WTC11 (cell line): ENCODE data around the gene WDR91. TPM values are rescaled to one million over a fixed set of nuclear protein-coding genes. Genes with fewer than 3 reads are reported as not detected.
A peak's percentile ranks its signal among the peaks of the same experiment; 100 is the strongest.

ENCODE experiments used
- ATAC-seq: fragments of 200-7000 bp; cut with Tn5 transposase; 2 replicates; pipeline ENCODE4 v1.10.0; 2021; ENCODE audit warnings: mild to moderate bottlenecking, moderate library complexity
- CTCF ChIA-PET: fragments of 300-600 bp; sonication (Branson Sonifier 250); formaldehyde crosslinking; loops from one replicate; lab custom pipeline; 2021; ENCODE audit warnings: antibody characterized with exemption; lab: Charles Lee
- POLR2A ChIA-PET: fragments of 350-600 bp; sonication (Branson Sonifier 250); formaldehyde crosslinking; loops from one replicate; lab custom pipeline; 2021; ENCODE audit warnings: antibody characterized with exemption; lab: Charles Lee
- DNase-seq: peaks from one replicate; pipeline ENCODE4 v3.0.0; 2021; ENCODE audit warnings: low spot score
- H3K27ac Mint-ChIP-seq: 2 replicates; pipeline ENCODE4 v1.8.0; 2021; ENCODE audit warnings: mixed read lengths
- H3K27me3 Mint-ChIP-seq: 2 replicates; pipeline ENCODE4 v1.8.0; 2021; ENCODE audit warnings: low read depth, mild to moderate bottlenecking, moderate library complexity, mixed read lengths
- H3K36me3 Mint-ChIP-seq: 2 replicates; pipeline ENCODE4 v1.8.0; 2021; ENCODE audit warnings: mixed read lengths
- H3K4me1 Mint-ChIP-seq: 2 replicates; pipeline ENCODE4 v1.8.0; 2022; ENCODE audit warnings: mixed read lengths
- H3K4me3 Mint-ChIP-seq: 2 replicates; pipeline ENCODE4 v1.8.0; 2021; ENCODE audit warnings: mild to moderate bottlenecking, moderate library complexity, mixed read lengths
- H3K9me3 Mint-ChIP-seq: 2 replicates; pipeline ENCODE4 v1.8.0; 2021; ENCODE audit warnings: mixed read lengths
- AR ChIP-seq: fragments of 250-450 bp; sonication (Bioruptor Pico); IDR thresholded peaks from 2 replicates; pipeline ENCODE4 v1.9.0; 2021; ENCODE audit warnings: mild to moderate bottlenecking
- ARID4B ChIP-seq: sonication (generic); formaldehyde crosslinking; IDR thresholded peaks from 2 replicates; pipeline ENCODE4 v1.8.0; 2023; ENCODE audit warnings: missing genetic modification reagents, mild to moderate bottlenecking, borderline replicate concordance
- ATF6 ChIP-seq: sonication (generic); formaldehyde crosslinking; IDR thresholded peaks from 2 replicates; pipeline ENCODE4 v1.8.1; 2023; ENCODE audit warnings: mild to moderate bottlenecking, missing genetic modification reagents
- CREB1 ChIP-seq: sonication (generic); formaldehyde crosslinking; IDR thresholded peaks from 2 replicates; pipeline ENCODE4 v1.8.0; 2023; ENCODE audit warnings: mild to moderate bottlenecking, missing genetic modification reagents
- CREM ChIP-seq: sonication (generic); formaldehyde crosslinking; IDR thresholded peaks from 2 replicates; pipeline ENCODE4 v1.8.1; 2022; ENCODE audit warnings: mild to moderate bottlenecking, missing genetic modification reagents, moderate library complexity
- ELF4 ChIP-seq: sonication (generic); formaldehyde crosslinking; IDR thresholded peaks from 2 replicates; pipeline ENCODE4 v1.8.1; 2022; ENCODE audit warnings: low read depth, mild to moderate bottlenecking, moderate library complexity, missing genetic modification reagents
- EMX1 ChIP-seq: fragments of 250-450 bp; sonication (Bioruptor Pico); IDR thresholded peaks from 2 replicates; pipeline ENCODE4 v1.8.0; 2021; ENCODE audit warnings: mild to moderate bottlenecking
- ESRRA ChIP-seq: sonication (generic); formaldehyde crosslinking; IDR thresholded peaks from 2 replicates; pipeline ENCODE4 v1.8.1; 2022; ENCODE audit warnings: mild to moderate bottlenecking, missing genetic modification reagents, borderline replicate concordance
- HMGXB4 ChIP-seq: sonication (generic); formaldehyde crosslinking; IDR thresholded peaks from 2 replicates; pipeline ENCODE4 v1.8.1; 2023; ENCODE audit warnings: mild to moderate bottlenecking, moderate library complexity, missing genetic modification reagents
- MLX ChIP-seq: sonication (generic); formaldehyde crosslinking; IDR thresholded peaks from 2 replicates; pipeline ENCODE4 v1.8.1; 2023; ENCODE audit warnings: mild to moderate bottlenecking, missing genetic modification reagents, moderate library complexity
- NFATC4 ChIP-seq: fragments of 250-450 bp; sonication (Bioruptor Pico); IDR thresholded peaks from 2 replicates; pipeline ENCODE4 v1.9.0; 2021; ENCODE audit warnings: mild to moderate bottlenecking
- NFYB ChIP-seq: sonication (generic); formaldehyde crosslinking; conservative IDR thresholded peaks from 2 replicates; pipeline ENCODE4 v1.8.0; 2022; ENCODE audit warnings: low read depth, missing genetic modification reagents
- NR2C2 ChIP-seq: sonication (generic); formaldehyde crosslinking; IDR thresholded peaks from 2 replicates; pipeline ENCODE4 v1.8.0; 2022; ENCODE audit warnings: mild to moderate bottlenecking, missing genetic modification reagents
- NR3C1 ChIP-seq: sonication (generic); formaldehyde crosslinking; conservative IDR thresholded peaks from 2 replicates; pipeline ENCODE4 v1.8.1; 2023; ENCODE audit warnings: low read depth, mild to moderate bottlenecking, missing genetic modification reagents
- PREB ChIP-seq: sonication (generic); formaldehyde crosslinking; IDR thresholded peaks from 2 replicates; pipeline ENCODE4 v1.8.1; 2022; ENCODE audit warnings: mild to moderate bottlenecking, missing genetic modification reagents, moderate library complexity, borderline replicate concordance
- SP1 ChIP-seq: sonication (generic); formaldehyde crosslinking; conservative IDR thresholded peaks from 2 replicates; pipeline ENCODE4 v1.8.1; 2022; ENCODE audit warnings: missing genetic modification reagents
- TEAD1 ChIP-seq: sonication (generic); formaldehyde crosslinking; IDR thresholded peaks from 2 replicates; pipeline ENCODE4 v1.8.0; 2022; ENCODE audit warnings: mild to moderate bottlenecking, missing genetic modification reagents
- ZNF671 ChIP-seq: fragments of 250-450 bp; sonication (Bioruptor Pico); IDR thresholded peaks from 2 replicates; pipeline ENCODE4 v1.8.0; 2021; ENCODE audit warnings: mild to moderate bottlenecking
- total RNA-seq: library from RNA; stranded (reverse); gene quantifications from 3 replicates; pipeline ENCODE4 v1.2.3, GENCODE V29; 2021
- TF ChIP-seq, protein P1 (sequence below): sonication (generic); formaldehyde crosslinking; IDR thresholded peaks from 2 replicates; pipeline ENCODE4 v1.8.1; 2022; ENCODE audit warnings: low read depth, mild to moderate bottlenecking, moderate library complexity, missing genetic modification reagents, borderline replicate concordance

WDR91 gene
- total RNA-seq, 1 experiment from 2014 or later, result 12.0 TPM

DNA sequence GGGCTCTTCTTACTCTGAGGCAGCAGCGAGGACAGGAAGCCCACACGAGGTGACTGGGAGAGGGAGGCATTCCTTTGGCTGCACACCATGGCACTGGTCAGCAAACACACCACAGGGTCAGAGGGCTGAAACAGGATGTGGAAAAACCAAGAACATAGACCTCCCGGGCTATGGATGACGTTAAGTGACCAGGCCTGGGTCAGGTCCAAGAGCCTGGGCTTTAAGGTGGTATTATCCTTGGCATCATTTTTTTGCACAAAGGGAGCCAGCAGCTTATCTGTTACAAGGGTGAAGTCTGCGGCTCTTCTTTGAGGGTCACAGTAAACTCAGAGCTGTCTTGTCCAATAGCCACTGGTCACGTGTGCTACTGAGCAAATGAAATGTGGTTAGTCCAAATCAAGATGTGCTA, 7.0 kb downstream of the WDR91 start:
- no peak for DNase-seq
- H3K9me3 Mint-ChIP-seq, result no peaks in the 10 kb centered on the region
- H3K4me3 Mint-ChIP-seq, result no peak overlapping the region
- peaks cover 20% of the 10 kb centered on the region for H3K4me1 Mint-ChIP-seq
- no peak for ATAC-seq
- POLR2A ChIA-PET, result no interaction called here
- H3K27me3 Mint-ChIP-seq, result no peaks in the 10 kb centered on the region
- H3K27ac Mint-ChIP-seq, result 0 out of 2 replicates have a peak overlapping the region, but pooled peaks have one; percentile 18
- no peak for TF ChIP-seq ZNF671
- TF ChIP-seq HMGXB4, result no peak
- TF ChIP-seq, all 79 proteins: peak for 0
- CTCF ChIA-PET, result interaction anchor here (1.1 kb wide), 1 partner anchor 34 kb away, joined by 4 read pairs; the partner anchor contains the start of gene CYREN
- peaks cover 6% of the 10 kb centered on the region; the same call in 1 of the 2 replicates for H3K36me3 Mint-ChIP-seq

DNA sequence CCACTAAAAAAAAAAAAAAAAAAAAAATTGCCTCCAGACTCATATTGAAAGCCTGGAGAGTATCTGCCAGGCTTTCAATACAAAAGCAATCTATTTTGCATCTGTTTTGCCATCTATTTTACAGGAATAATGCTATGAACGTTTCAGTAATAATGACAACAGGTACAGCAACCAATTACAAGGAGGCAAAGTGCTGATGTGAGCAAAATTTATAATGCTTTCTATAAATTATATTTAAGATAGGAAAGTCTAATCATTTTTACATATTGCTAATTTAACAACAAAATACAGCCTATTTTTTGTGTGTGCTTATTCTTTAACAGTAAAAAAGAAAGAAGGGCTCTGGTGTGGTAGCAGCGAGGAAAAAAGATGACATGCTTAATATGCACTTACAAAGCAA, 10.0 kb downstream of the WDR91 start:
- H3K27me3 Mint-ChIP-seq, result no peaks in the 10 kb centered on the region
- ATAC-seq (no peak), DNase-seq (no peak)
- CTCF ChIA-PET, result no interaction called here
- no peak overlapping the region for H3K27ac Mint-ChIP-seq
- peaks cover 13% of the 10 kb centered on the region for H3K36me3 Mint-ChIP-seq
- H3K4me3 Mint-ChIP-seq, result no peak overlapping the region
- TF ChIP-seq NR3C1 (CRISPR knock-in tag), result no peak
- TF ChIP-seq MLX, result no peak
- TF ChIP-seq NR2C2, result no peak
- TF ChIP-seq NFATC4 (CRISPR knock-in tag), result no peak
- TF ChIP-seq ELF4 (CRISPR knock-in tag), result no peak
- TF ChIP-seq PREB, result no peak
- TF ChIP-seq, protein P1, sequence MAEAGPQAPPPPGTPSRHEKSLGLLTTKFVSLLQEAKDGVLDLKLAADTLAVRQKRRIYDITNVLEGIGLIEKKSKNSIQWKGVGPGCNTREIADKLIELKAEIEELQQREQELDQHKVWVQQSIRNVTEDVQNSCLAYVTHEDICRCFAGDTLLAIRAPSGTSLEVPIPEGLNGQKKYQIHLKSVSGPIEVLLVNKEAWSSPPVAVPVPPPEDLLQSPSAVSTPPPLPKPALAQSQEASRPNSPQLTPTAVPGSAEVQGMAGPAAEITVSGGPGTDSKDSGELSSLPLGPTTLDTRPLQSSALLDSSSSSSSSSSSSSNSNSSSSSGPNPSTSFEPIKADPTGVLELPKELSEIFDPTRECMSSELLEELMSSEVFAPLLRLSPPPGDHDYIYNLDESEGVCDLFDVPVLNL, result no peak
- TF ChIP-seq TEAD1, result no peak
- TF ChIP-seq ATF6 (CRISPR knock-in tag), result no peak
- TF ChIP-seq CREB1 (CRISPR knock-in tag), result no peak
- TF ChIP-seq CREM (CRISPR knock-in tag), result no peak
- no peaks in the 10 kb centered on the region for H3K9me3 Mint-ChIP-seq
- POLR2A ChIA-PET, result no interaction called here
- peaks cover 16% of the 10 kb centered on the region for H3K4me1 Mint-ChIP-seq

DNA sequence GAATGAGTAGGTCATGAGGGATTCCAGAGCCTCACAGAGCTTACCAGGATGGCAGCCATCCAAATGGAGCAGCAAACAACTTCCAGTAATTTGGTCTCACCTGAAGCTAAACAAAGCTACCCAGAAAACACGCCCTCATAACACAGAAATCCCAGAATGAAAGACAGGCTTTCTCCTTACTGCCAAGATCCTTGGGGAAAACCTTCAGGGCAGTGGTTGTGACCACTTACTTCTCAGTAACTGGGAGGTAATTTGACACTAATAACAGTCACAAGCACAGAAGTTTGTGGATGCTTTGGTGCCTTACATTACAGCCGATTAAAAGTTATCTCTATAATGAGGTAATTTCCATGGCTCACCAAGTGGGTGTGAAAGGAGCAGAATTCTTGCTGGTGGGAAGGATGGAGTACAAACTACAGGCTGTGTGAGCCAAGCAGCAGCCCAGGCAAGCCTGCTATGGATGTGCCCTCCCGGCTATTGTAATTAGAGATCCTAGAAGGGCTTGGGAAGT, 10.4 kb downstream of the WDR91 start:
- Mint-ChIP-seq H3K27me3 (no peaks in the 10 kb centered on the region), H3K4me1 (peaks cover 16% of the 10 kb centered on the region), H3K9me3 (no peaks in the 10 kb centered on the region), H3K36me3 (peaks cover 14% of the 10 kb centered on the region), H3K4me3 (no peak overlapping the region), H3K27ac (0 out of 2 replicates have a peak overlapping the region, but pooled peaks have one; percentile 38)
- CTCF ChIA-PET, result no interaction called here
- DNase-seq, result no peak
- POLR2A ChIA-PET, result no interaction called here
- ATAC-seq, result no peak
- no peak for TF ChIP-seq NFYB (CRISPR knock-in tag)
- no peak for TF ChIP-seq AR
- TF ChIP-seq ESRRA (CRISPR knock-in tag), result no peak
- TF ChIP-seq EMX1 (CRISPR knock-in tag), result no peak
- TF ChIP-seq ARID4B (CRISPR knock-in tag), result no peak
- TF ChIP-seq SP1 (CRISPR knock-in tag), result no peak
